GM12872 (cell line): ENCODE results near the gene DCTD.

Experiments used
- CTCF ChIP-seq: IDR thresholded peaks from 3 replicates; pipeline ENCODE4 v1.5.1; 2011; ENCODE audit warnings: low read depth, mild to moderate bottlenecking, low read length, moderate library complexity; ENCODE audit not compliant: insufficient read depth

DCTD gene

GRCh38 chr4:182908124-182908523 lies 9.1 kb downstream of the DCTD start:
- no peak for TF ChIP-seq CTCF

- TF ChIP-seq CTCF: no peak
These were observed 9.8 kb downstream of the DCTD start for GRCh38 chr4:182907396-182907795.

GRCh38 chr4:182906786-182907185 lies 10.4 kb downstream of the DCTD start:
- no peak for TF ChIP-seq CTCF

- no peak for TF ChIP-seq CTCF
These were observed 12.1 kb downstream of the DCTD start for GRCh38 chr4:182905038-182905437.

- no peak for TF ChIP-seq CTCF
These were observed 12.9 kb downstream of the DCTD start for GRCh38 chr4:182904211-182904761.

GRCh38 chr4:182903013-182903412 lies 14.2 kb downstream of the DCTD start:
- no peak for TF ChIP-seq CTCF

- TF ChIP-seq CTCF: no peak
These were observed 15.8 kb downstream of the DCTD start for GRCh38 chr4:182901337-182901736.

GRCh38 chr4:182898479-182898799 lies 18.7 kb downstream of the DCTD start:
- no peak for TF ChIP-seq CTCF
